WTC11 (cell line): ENCODE data around the gene SLC7A5. TPM values are rescaled to one million over a fixed set of nuclear protein-coding genes. Genes with fewer than 3 reads are reported as not detected.

ENCODE experiments used
- ATAC-seq: fragments of 200-7000 bp; cut with Tn5 transposase; 2 replicates; pipeline ENCODE4 v1.10.0; 2021; ENCODE audit warnings: mild to moderate bottlenecking, moderate library complexity
- CTCF ChIA-PET: fragments of 300-600 bp; sonication (Branson Sonifier 250); formaldehyde crosslinking; loops from one replicate; lab custom pipeline; 2021; ENCODE audit warnings: antibody characterized with exemption; lab: Charles Lee
- POLR2A ChIA-PET: fragments of 350-600 bp; sonication (Branson Sonifier 250); formaldehyde crosslinking; loops from one replicate; lab custom pipeline; 2021; ENCODE audit warnings: antibody characterized with exemption; lab: Charles Lee
- DNase-seq: peaks from one replicate; pipeline ENCODE4 v3.0.0; 2021; ENCODE audit warnings: low spot score
- H3K27ac Mint-ChIP-seq: 2 replicates; pipeline ENCODE4 v1.8.0; 2021; ENCODE audit warnings: mixed read lengths
- H3K27me3 Mint-ChIP-seq: 2 replicates; pipeline ENCODE4 v1.8.0; 2021; ENCODE audit warnings: low read depth, mild to moderate bottlenecking, moderate library complexity, mixed read lengths
- H3K36me3 Mint-ChIP-seq: 2 replicates; pipeline ENCODE4 v1.8.0; 2021; ENCODE audit warnings: mixed read lengths
- H3K4me1 Mint-ChIP-seq: 2 replicates; pipeline ENCODE4 v1.8.0; 2022; ENCODE audit warnings: mixed read lengths
- H3K4me3 Mint-ChIP-seq: 2 replicates; pipeline ENCODE4 v1.8.0; 2021; ENCODE audit warnings: mild to moderate bottlenecking, moderate library complexity, mixed read lengths
- H3K9me3 Mint-ChIP-seq: 2 replicates; pipeline ENCODE4 v1.8.0; 2021; ENCODE audit warnings: mixed read lengths
- CDX4 ChIP-seq: fragments of 250-450 bp; sonication (Bioruptor Pico); IDR thresholded peaks from 2 replicates; pipeline ENCODE4 v1.9.0; 2021; ENCODE audit warnings: moderate library complexity, mild to moderate bottlenecking, inconsistent platforms, borderline replicate concordance
- CREB1 ChIP-seq: sonication (generic); formaldehyde crosslinking; IDR thresholded peaks from 2 replicates; pipeline ENCODE4 v1.8.0; 2023; ENCODE audit warnings: mild to moderate bottlenecking, missing genetic modification reagents
- EMX1 ChIP-seq: fragments of 250-450 bp; sonication (Bioruptor Pico); IDR thresholded peaks from 2 replicates; pipeline ENCODE4 v1.8.0; 2021; ENCODE audit warnings: mild to moderate bottlenecking
- ESRRA ChIP-seq: sonication (generic); formaldehyde crosslinking; IDR thresholded peaks from 2 replicates; pipeline ENCODE4 v1.8.1; 2022; ENCODE audit warnings: mild to moderate bottlenecking, missing genetic modification reagents, borderline replicate concordance
- ETV6 ChIP-seq: sonication (generic); formaldehyde crosslinking; IDR thresholded peaks from 2 replicates; pipeline ENCODE4 v1.8.1; 2022; ENCODE audit warnings: mild to moderate bottlenecking, missing genetic modification reagents
- FOXJ3 ChIP-seq: sonication (generic); formaldehyde crosslinking; IDR thresholded peaks from 2 replicates; pipeline ENCODE4 v1.9.0; 2021; ENCODE audit warnings: missing genetic modification reagents, mild to moderate bottlenecking, borderline replicate concordance
- FOXP4 ChIP-seq: sonication (generic); formaldehyde crosslinking; IDR thresholded peaks from 2 replicates; pipeline ENCODE4 v1.8.0; 2022; ENCODE audit warnings: mild to moderate bottlenecking, missing genetic modification reagents
- GABPB1 ChIP-seq: sonication (generic); formaldehyde crosslinking; IDR thresholded peaks from 2 replicates; pipeline ENCODE4 v1.8.1; 2023; ENCODE audit warnings: mild to moderate bottlenecking, missing genetic modification reagents
- IRF1 ChIP-seq: sonication (generic); formaldehyde crosslinking; IDR thresholded peaks from 2 replicates; pipeline ENCODE4 v1.8.0; 2023; ENCODE audit warnings: missing genetic modification reagents
- JAZF1 ChIP-seq: fragments of 250-450 bp; sonication (Bioruptor Pico); IDR thresholded peaks from 2 replicates; pipeline ENCODE4 v1.9.0; 2021; ENCODE audit warnings: moderate library complexity, mild to moderate bottlenecking, inconsistent platforms
- KAT7 ChIP-seq: sonication (generic); formaldehyde crosslinking; IDR thresholded peaks from 2 replicates; pipeline ENCODE4 v1.8.1; 2023; ENCODE audit warnings: missing genetic modification reagents, mild to moderate bottlenecking, borderline replicate concordance
- MXD4 ChIP-seq: fragments of 250-450 bp; sonication (Bioruptor Pico); IDR thresholded peaks from 2 replicates; pipeline ENCODE4 v1.8.0; 2021; ENCODE audit warnings: mild to moderate bottlenecking, moderate library complexity, borderline replicate concordance
- NFATC4 ChIP-seq: fragments of 250-450 bp; sonication (Bioruptor Pico); IDR thresholded peaks from 2 replicates; pipeline ENCODE4 v1.9.0; 2021; ENCODE audit warnings: mild to moderate bottlenecking
- OVOL2 ChIP-seq: fragments of 250-450 bp; sonication (Bioruptor Pico); IDR thresholded peaks from 2 replicates; pipeline ENCODE4 v1.9.0; 2021; ENCODE audit warnings: mild to moderate bottlenecking, borderline replicate concordance
- PRRX2 ChIP-seq: fragments of 250-450 bp; sonication (Bioruptor Pico); IDR thresholded peaks from 2 replicates; pipeline ENCODE4 v1.8.0; 2021; ENCODE audit warnings: mild to moderate bottlenecking
- SOX15 ChIP-seq: fragments of 250-450 bp; sonication (Bioruptor Pico); IDR thresholded peaks from 2 replicates; pipeline ENCODE4 v1.9.0; 2021; ENCODE audit warnings: mild to moderate bottlenecking
- ZBTB21 ChIP-seq: sonication (generic); formaldehyde crosslinking; IDR thresholded peaks from 2 replicates; pipeline ENCODE4 v1.8.1; 2023; ENCODE audit warnings: mild to moderate bottlenecking, missing genetic modification reagents, borderline replicate concordance
- ZNF121 ChIP-seq: sonication (generic); formaldehyde crosslinking; IDR thresholded peaks from 2 replicates; pipeline ENCODE4 v1.8.0; 2023; ENCODE audit warnings: missing genetic modification reagents
- total RNA-seq: library from RNA; stranded (reverse); gene quantifications from 3 replicates; pipeline ENCODE4 v1.2.3, GENCODE V29; 2021
- TF ChIP-seq, protein P1 (sequence below): sonication (generic); formaldehyde crosslinking; IDR thresholded peaks from 2 replicates; pipeline ENCODE4 v1.8.1; 2023; ENCODE audit warnings: mild to moderate bottlenecking, moderate library complexity, missing genetic modification reagents
- TF ChIP-seq, protein P2 (sequence below): sonication (generic); formaldehyde crosslinking; conservative IDR thresholded peaks from 2 replicates; pipeline ENCODE4 v1.8.1; 2022; ENCODE audit warnings: mild to moderate bottlenecking, missing genetic modification reagents
- TF ChIP-seq, protein P3 (sequence below): sonication (generic); formaldehyde crosslinking; IDR thresholded peaks from 2 replicates; pipeline ENCODE4 v1.8.0; 2023; ENCODE audit warnings: missing genetic modification reagents, mild to moderate bottlenecking, borderline replicate concordance

The SLC7A5 gene
- total RNA-seq, 1 experiment from 2014 or later: 197 TPM

DNA sequence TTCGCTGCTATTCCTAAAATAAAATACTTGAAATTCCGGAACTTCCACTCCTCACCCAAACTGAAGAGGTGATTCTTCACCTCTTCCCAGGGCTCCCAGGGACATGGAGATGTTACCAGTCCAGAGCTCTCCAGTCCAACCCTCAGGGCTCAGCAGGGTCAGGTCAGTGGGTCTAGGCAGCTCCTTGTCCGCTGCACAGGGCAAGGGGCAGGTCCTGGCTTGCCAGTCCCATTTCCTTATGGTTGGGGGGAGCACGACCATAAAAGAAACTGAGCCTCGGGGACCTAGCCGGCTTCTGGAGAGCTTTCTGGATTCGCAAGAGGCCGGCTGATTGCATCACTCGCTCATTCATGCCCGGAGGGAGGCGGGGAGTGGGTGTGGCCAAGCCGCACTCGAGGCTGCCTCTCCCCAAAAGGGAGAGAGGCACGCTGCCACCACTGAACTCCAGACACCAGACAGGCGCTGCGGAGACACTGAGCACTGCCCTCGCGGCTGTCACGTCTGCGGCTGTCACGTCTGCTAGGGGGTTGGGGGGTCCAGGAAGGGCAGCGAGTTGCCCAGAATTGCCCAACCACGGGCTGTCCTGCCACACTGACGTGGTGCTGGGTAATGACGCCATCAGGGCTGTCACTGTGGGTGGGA is 15.8 kb downstream of the SLC7A5 start (continued):
- TF ChIP-seq ZNF121 (CRISPR knock-in tag) (no peak), MXD4 (CRISPR knock-in tag) (no peak), GABPB1 (CRISPR knock-in tag) (peak; percentile 100), IRF1 (CRISPR knock-in tag) (no peak), PRRX2 (CRISPR knock-in tag) (no peak), ETV6 (CRISPR knock-in tag) (no peak), NFATC4 (CRISPR knock-in tag) (no peak), CREB1 (no peak), ESRRA (no peak)
- TF ChIP-seq, protein P1, sequence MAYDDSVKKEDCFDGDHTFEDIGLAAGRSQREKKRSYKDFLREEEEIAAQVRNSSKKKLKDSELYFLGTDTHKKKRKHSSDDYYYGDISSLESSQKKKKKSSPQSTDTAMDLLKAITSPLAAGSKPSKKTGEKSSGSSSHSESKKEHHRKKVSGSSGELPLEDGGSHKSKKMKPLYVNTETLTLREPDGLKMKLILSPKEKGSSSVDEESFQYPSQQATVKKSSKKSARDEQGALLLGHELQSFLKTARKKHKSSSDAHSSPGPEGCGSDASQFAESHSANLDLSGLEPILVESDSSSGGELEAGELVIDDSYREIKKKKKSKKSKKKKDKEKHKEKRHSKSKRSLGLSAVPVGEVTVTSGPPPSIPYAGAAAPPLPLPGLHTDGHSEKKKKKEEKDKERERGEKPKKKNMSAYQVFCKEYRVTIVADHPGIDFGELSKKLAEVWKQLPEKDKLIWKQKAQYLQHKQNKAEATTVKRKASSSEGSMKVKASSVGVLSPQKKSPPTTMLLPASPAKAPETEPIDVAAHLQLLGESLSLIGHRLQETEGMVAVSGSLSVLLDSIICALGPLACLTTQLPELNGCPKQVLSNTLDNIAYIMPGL (CRISPR knock-in tag): 0 out of 2 replicates have a peak, but pooled peaks have one; percentile 27

GRCh38 chr16:87851601-87852000 is 17.7 kb downstream of the SLC7A5 start:
- Mint-ChIP-seq H3K27ac (0 out of 2 replicates have a peak overlapping the region, but pooled peaks have one; percentile 32), H3K27me3 (no peaks in the 10 kb centered on the region), H3K4me1 (peaks cover 34% of the 10 kb centered on the region), H3K9me3 (no peaks in the 10 kb centered on the region), H3K4me3 (no peak overlapping the region), H3K36me3 (peaks cover 7% of the 10 kb centered on the region; the same call in 1 of the 2 replicates)
- DNase-seq: no peak
- ATAC-seq: peak; percentile 17
- no peak for TF ChIP-seq SOX15
- POLR2A ChIA-PET: interaction anchor here (0.6 to 2.8 kb wide), 4 partner anchors 18 to 72 kb away, joined by 3 to 15 read pairs (median 8); partner anchors contain the start of gene SLC7A5
- CTCF ChIA-PET: interaction anchor here (0.6 to 10.4 kb wide), 11 partner anchors 12 to 1083 kb away, joined by 3 to 234 read pairs (median 5); partner anchors contain the start of gene SLC7A5

- ChIA-PET CTCF (interaction anchor here (0.9 to 10.4 kb wide), 7 partner anchors 12 to 82 kb away, joined by 4 to 234 read pairs (median 12); partner anchors contain the start of gene SLC7A5), POLR2A (interaction anchor here (1.7 to 2.8 kb wide), 2 partner anchors 19 to 72 kb away, joined by 13 to 15 read pairs; partner anchors contain the start of gene SLC7A5)
- Mint-ChIP-seq H3K27ac (peak overlapping the region; percentile 32; the same call in 1 of the 2 replicates), H3K9me3 (no peaks in the 10 kb centered on the region), H3K4me3 (no peak overlapping the region), H3K27me3 (no peaks in the 10 kb centered on the region), H3K4me1 (peaks cover 34% of the 10 kb centered on the region), H3K36me3 (peaks cover 7% of the 10 kb centered on the region; the same call in 1 of the 2 replicates)
- ATAC-seq (no peak), DNase-seq (no peak)
- TF ChIP-seq FOXP4: no peak
- TF ChIP-seq FOXJ3 (CRISPR knock-in tag): no peak
- no peak for TF ChIP-seq JAZF1 (CRISPR knock-in tag)
- TF ChIP-seq, protein P2, sequence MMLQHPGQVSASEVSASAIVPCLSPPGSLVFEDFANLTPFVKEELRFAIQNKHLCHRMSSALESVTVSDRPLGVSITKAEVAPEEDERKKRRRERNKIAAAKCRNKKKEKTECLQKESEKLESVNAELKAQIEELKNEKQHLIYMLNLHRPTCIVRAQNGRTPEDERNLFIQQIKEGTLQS (CRISPR knock-in tag): no peak
- no peak for TF ChIP-seq OVOL2 (CRISPR knock-in tag)
- TF ChIP-seq ZBTB21: no peak
- TF ChIP-seq CDX4 (CRISPR knock-in tag): no peak
- no peak for TF ChIP-seq EMX1 (CRISPR knock-in tag)
- no peak for TF ChIP-seq KAT7 (CRISPR knock-in tag)
- TF ChIP-seq, protein P3, sequence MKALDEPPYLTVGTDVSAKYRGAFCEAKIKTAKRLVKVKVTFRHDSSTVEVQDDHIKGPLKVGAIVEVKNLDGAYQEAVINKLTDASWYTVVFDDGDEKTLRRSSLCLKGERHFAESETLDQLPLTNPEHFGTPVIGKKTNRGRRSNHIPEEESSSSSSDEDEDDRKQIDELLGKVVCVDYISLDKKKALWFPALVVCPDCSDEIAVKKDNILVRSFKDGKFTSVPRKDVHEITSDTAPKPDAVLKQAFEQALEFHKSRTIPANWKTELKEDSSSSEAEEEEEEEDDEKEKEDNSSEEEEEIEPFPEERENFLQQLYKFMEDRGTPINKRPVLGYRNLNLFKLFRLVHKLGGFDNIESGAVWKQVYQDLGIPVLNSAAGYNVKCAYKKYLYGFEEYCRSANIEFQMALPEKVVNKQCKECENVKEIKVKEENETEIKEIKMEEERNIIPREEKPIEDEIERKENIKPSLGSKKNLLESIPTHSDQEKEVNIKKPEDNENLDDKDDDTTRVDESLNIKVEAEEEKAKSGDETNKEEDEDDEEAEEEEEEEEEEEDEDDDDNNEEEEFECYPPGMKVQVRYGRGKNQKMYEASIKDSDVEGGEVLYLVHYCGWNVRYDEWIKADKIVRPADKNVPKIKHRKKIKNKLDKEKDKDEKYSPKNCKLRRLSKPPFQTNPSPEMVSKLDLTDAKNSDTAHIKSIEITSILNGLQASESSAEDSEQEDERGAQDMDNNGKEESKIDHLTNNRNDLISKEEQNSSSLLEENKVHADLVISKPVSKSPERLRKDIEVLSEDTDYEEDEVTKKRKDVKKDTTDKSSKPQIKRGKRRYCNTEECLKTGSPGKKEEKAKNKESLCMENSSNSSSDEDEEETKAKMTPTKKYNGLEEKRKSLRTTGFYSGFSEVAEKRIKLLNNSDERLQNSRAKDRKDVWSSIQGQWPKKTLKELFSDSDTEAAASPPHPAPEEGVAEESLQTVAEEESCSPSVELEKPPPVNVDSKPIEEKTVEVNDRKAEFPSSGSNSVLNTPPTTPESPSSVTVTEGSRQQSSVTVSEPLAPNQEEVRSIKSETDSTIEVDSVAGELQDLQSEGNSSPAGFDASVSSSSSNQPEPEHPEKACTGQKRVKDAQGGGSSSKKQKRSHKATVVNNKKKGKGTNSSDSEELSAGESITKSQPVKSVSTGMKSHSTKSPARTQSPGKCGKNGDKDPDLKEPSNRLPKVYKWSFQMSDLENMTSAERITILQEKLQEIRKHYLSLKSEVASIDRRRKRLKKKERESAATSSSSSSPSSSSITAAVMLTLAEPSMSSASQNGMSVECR: no peak
- TF ChIP-seq MXD4 (CRISPR knock-in tag): no peak
Measured at GRCh38 chr16:87851141-87851587, 18.1 kb downstream of the SLC7A5 start.
